DMS79 (cell line): ENCODE data around the gene KRT9.
"Not testable (repeated sequence)": the region's sequence is repeated elsewhere in the genome, so short reads cannot be mapped to it uniquely, and the experiment has no call there.

Experiments used
- DNase-seq: peaks from one replicate; lab custom pipeline; 2025; lab: John Stamatoyannopoulos, UW

The KRT9 gene

GRCh38 chr17:41600318-41600717 is 28.5 kb upstream of the KRT9 start:
- DNase-seq, result no peak

- DNase-seq, result no peak
Measured at GRCh38 chr17:41599680-41600079, 27.8 kb upstream of the KRT9 start.

- DNase-seq, result no peak
Measured at GRCh38 chr17:41595585-41595984, 23.7 kb upstream of the KRT9 start.

DNA sequence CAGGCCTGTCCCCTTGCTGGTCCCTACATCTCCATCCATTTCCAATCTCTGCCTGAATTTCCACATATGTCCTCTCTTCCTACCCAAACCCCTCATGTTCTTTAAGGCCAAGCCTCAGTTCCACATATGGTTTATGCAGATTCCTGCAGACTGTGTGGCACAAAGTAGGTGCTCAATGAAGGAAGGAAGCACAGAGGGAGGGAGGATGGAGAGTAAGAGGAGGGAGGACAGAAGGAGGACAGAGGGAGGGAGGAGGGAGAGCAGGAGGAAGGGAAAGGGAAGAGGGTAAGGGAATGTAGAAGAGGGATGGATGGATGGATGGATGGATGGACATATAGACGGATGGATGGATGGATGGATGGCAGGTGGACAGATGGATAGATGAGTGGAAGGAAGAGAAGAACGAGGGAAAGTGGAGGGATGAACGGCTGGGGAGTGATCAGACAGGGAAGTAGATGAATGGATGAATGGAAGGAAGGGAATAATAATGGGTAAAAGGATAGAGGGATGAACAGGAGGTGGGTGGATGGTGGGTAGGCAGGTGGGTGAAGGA is 22.6 kb upstream of the KRT9 start:
- DNase-seq, result no peak

GRCh38 chr17:41593306-41593981 is 21.6 kb upstream of the KRT9 start:
- no peak for DNase-seq

DNA sequence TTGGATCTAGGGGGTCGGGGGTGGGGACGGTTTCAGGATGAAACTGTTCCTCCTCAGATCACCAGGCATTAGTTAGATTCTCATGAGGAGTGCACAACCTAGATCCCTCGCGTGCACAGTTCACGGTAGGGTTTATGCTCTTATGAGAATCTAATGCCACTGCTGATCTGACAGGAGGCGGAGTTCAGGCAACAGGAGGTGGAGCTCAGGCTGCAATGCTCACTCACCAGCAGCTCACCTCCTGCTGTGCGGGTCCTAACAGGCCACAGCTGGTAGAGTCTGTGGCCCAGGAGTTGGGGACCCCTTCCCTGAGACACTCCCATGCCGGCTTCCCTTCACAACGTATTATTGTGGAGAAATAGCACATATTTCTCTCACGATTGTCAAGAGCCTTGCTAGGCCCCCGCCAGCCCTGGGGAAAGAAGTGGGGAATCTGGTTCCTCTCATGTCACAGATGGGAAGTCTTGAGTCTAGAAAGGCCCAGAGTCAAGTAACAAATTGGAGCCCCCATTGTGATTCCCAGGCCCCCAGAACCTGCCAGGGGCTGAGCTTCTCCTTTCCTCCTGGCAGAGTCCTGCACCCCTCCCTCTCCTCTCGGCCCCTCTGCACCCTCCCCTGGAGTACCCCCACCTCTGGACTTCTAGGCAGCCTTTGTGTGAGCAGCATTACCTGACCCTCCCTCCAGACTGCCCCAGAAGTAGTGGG is 20.9 kb upstream of the KRT9 start:
- no peak for DNase-seq

- DNase-seq, result no peak
Measured at GRCh38 chr17:41589301-41589700, 17.4 kb upstream of the KRT9 start.

GRCh38 chr17:41588126-41588810 is 16.4 kb upstream of the KRT9 start:
- DNase-seq, result no peak

- DNase-seq, result no peak
Measured at GRCh38 chr17:41586863-41587495, 15.1 kb upstream of the KRT9 start, which contains the start of gene KRT14. Gene KRT14, minus strand, starts transcription at chr17:41586895. Its CDS starts 61 bp downstream, at chr17:41586834.

DNA sequence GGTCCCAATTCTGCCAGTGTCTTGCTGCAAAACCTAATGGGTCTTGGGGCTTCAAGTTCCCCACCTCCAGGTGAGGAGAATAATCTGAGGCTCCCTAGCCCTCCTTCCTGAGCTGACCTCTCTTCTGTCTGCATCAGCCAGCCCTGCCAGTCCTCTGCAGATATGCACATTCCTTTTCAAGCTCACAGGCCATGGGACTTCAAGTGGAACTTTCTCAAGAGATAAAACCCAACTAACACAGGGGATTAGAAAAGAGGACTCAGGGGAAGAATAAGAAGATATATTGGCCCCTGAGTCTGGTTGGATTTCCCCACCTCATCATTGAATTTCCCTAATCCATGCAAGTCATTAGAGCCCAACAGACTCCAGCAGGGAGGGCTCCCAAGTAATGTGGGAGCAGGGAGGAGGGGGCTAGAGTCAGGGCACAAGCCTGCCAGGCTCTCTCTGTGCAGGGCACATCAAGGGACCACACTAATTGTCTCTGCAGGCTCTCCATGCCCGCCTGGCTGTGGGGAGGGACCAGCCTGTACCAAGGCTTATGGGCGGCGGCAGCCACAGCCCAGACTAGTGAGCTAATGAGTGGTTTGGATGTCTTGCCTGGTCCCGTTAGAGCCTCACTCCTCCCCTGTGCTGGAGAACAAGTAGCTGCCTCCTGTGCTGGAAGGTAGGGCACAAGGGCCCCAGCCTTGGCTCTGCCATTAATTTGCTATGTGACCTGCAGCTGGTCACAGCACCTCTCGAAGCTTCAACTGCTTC is 13.6 kb upstream of the KRT9 start:
- no peak for DNase-seq

- DNase-seq, result not testable (repeated sequence)
Measured at GRCh38 chr17:41584331-41584927, 12.6 kb upstream of the KRT9 start.

DNA sequence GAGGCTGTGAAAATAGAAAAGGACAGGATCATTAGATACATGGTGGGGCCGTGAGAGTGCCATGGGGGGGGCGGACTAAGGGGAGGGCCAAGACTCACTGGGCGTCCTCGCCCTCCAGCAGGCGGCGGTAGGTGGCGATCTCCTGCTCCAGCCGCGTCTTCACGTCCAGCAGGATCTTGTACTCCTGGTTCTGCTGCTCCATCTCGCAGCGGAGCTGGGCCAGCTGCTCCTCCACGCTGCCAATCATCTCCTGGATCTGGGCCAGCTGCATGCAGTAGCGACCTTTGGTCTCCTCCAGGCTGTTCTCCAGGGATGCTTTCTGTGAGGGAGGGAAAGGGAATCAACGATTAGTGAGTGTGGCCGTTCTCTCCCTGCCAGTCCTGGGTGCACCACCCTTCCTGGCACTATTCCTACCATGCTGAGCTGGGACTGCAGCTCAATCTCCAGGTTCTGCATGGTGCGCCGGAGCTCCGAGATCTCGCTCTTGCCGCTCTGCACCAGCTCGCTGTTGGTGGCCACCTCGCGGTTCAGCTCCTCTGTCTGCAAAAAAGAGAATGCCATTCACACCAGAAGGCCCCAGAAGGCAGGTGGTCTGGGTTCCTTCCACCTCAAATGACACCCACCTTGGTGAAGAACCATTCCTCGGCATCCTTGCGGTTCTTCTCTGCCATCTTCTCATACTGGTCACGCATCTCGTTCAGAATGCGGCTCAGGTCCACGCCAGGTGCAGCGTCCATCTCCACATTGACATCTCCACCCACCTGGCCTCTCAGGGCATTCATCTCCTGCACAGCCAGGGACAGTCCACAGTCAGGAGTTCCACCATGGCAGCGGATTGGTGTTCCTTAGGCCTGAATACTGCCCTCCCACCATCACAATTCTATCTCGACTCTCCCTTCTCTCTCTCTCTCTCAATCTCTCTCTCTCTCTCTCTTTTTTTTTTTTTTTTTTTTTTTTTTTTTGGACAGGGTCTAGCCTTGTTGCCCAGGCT is 11.6 kb upstream of the KRT9 start:
- DNase-seq, result no peak

- not testable (repeated sequence) for DNase-seq
Measured at GRCh38 chr17:41582061-41582968, 10.5 kb upstream of the KRT9 start.

DNA sequence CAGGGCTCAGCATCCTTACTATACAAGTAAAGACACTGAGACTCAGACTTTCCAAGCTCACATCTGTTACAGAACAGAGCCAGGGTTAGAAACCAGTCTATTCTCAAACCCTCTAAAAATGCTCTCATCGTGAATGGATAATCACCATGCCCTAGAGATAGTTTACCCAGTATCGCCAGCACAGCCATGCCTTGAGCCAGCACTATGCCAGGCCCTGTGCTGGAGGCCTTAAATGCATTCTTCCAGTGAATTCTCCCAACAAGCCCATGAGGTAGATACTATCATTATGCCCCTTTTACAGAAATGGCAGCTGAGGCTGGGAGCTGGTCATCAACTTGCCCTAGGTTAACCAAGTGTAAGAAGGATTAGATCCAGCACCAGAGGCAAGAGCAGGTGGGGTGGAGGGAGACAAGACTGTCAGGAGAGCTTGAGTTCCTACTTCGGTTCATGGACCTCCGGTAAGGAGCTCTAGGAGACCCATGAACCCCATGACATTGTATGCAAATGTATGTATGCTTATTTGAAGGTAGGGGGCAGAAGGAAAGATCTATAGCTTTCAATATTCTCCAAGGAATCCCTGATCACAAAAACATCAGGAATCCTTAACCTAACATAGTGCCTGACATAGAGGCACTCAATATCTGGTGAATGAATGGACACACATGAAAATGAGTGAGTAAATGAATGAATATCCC is 9.7 kb upstream of the KRT9 start:
- no peak for DNase-seq

GRCh38 chr17:41580687-41581365 is 9.0 kb upstream of the KRT9 start:
- DNase-seq, result no peak

GRCh38 chr17:41580244-41580575 is 8.4 kb upstream of the KRT9 start:
- DNase-seq, result no peak

- DNase-seq, result no peak
Measured at GRCh38 chr17:41579484-41580243, 7.8 kb upstream of the KRT9 start.
